ENCODE measurements around the gene SLC25A36. TPM values are rescaled to one million over a fixed set of nuclear protein-coding genes. Genes with fewer than 3 reads are reported as not detected.

The SLC25A36 gene
- total RNA-seq, 6 experiments from 2014 or later: 30.3 to 32.4 (median 30.9) TPM

DNA sequence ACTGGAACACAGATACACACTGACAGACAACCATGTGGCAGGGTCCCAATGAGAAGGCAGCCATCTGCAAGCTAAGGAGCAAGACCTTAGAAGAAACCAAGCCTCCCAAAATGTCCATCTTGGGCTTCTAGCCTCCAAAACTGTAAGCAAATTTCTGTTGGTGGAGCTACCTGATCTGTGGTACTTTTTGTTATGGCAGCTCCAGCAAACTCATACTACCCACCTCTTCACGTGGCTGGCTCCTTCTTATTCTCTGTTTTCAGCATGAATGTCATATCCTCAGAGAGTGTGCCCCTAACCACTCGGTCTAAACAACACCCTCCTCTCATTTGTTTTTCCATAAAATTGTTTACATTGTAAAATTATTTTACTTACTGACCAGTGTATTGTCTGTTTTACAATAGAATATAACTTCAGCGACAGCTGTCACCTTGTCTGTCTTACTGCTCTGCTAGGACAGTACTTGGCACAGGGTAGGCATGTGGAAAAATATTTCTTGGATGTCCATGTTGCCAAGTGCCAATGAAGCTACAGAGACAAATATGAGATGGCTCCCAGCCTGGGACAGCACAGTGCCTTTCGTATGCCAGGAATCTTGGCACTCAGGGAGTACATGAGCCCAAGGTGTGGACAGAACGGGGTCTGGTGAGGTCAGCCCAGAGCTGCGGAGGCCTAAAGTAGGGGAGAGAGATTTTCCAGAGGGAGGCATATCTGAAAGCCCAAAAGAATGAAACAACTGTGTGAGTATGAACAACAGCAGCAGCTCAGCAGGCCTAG is 17.4 kb upstream of the SLC25A36 start:
- Mint-ChIP-seq H3K4me3 (no peak overlapping the region), H3K27ac (no peak overlapping the region), H3K36me3 (ENCODE audit: low read depth) (no peaks in the 10 kb centered on the region), H3K4me1 (ENCODE audit: low read depth) (no peaks in the 10 kb centered on the region), H3K9me3 (no peaks in the 10 kb centered on the region), H3K27me3 (ENCODE audit: insufficient read depth) (peaks cover 15% of the 10 kb centered on the region; the same call in 1 of the 2 replicates)
- TF ChIP-seq, protein P1, sequence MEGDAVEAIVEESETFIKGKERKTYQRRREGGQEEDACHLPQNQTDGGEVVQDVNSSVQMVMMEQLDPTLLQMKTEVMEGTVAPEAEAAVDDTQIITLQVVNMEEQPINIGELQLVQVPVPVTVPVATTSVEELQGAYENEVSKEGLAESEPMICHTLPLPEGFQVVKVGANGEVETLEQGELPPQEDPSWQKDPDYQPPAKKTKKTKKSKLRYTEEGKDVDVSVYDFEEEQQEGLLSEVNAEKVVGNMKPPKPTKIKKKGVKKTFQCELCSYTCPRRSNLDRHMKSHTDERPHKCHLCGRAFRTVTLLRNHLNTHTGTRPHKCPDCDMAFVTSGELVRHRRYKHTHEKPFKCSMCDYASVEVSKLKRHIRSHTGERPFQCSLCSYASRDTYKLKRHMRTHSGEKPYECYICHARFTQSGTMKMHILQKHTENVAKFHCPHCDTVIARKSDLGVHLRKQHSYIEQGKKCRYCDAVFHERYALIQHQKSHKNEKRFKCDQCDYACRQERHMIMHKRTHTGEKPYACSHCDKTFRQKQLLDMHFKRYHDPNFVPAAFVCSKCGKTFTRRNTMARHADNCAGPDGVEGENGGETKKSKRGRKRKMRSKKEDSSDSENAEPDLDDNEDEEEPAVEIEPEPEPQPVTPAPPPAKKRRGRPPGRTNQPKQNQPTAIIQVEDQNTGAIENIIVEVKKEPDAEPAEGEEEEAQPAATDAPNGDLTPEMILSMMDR (IDR thresholded peaks at IDR 0.05): no peak
- no peak for DNase-seq

DNA sequence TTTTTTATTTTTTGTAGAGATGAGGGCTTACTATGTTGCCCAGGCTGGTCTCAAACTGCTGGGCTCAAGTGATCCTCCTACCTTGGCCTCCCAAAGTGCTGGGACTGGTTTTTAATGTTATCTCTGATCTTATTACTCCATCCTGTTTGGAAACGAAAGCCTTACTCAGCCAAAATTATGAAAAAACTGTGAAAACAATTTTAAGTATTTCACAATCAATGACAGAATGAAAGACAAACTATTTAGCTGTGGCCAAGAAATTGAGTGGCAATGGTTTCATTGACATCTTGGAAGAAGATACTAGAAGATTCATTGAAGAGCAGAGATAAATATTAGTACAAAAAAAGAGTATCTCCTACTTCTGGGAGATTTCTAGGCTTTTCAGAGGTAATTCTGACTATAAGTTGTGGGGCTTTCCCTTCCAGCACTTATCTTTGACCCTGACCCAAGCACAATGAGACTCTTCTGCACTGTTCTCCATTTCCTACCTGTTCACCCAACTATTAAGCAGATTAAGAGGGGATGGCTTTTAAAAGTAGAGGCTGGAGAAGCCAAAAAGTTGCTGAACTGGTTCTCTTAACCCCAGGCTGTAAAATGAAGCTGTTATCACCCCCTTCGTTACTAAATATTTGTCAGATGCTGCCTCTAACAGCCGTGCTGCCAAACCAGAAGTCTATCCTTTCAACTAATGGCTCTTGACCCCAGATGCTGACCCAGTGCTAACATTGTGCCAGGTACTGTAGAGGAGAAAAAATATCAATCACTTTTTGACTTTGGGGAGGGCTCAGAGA is 14.2 kb upstream of the SLC25A36 start:
- Mint-ChIP-seq H3K27ac (no peak overlapping the region), H3K4me1 (ENCODE audit: low read depth) (peaks cover 15% of the 10 kb centered on the region), H3K4me3 (no peak overlapping the region), H3K9me3 (no peaks in the 10 kb centered on the region), H3K36me3 (ENCODE audit: low read depth) (no peaks in the 10 kb centered on the region), H3K27me3 (ENCODE audit: insufficient read depth) (peaks cover 9% of the 10 kb centered on the region; the same call in 1 of the 2 replicates)
- DNase-seq: no peak
- TF ChIP-seq, protein P1 (IDR thresholded peaks at IDR 0.05): no peak

DNA sequence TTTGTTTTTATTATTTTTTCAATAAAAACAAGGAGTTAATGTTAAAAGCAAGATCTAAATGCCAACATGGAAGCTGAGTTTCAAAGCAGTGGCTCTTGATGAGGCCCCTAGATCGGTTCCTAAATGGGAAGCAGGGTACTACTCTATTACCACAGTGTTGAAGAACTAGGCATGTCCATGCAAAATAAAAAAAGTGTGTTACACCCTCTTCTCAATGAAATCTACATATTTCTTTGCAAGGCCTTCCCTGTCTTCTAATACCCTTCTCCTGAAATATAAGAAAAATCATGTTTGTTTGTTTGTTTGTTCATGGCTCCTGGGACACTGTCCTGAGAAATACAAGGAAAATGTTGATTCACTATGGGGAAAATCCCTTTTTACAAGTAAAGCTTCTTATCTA is 12.2 kb upstream of the SLC25A36 start:
- Mint-ChIP-seq H3K9me3 (no peaks in the 10 kb centered on the region), H3K36me3 (ENCODE audit: low read depth) (no peaks in the 10 kb centered on the region), H3K27ac (no peak overlapping the region), H3K4me1 (ENCODE audit: low read depth) (peaks cover 15% of the 10 kb centered on the region), H3K27me3 (ENCODE audit: insufficient read depth) (peaks cover 11% of the 10 kb centered on the region; the same call in 1 of the 2 replicates), H3K4me3 (no peak overlapping the region)
- DNase-seq: no peak
- TF ChIP-seq, protein P1 (IDR thresholded peaks at IDR 0.05): no peak

DNA sequence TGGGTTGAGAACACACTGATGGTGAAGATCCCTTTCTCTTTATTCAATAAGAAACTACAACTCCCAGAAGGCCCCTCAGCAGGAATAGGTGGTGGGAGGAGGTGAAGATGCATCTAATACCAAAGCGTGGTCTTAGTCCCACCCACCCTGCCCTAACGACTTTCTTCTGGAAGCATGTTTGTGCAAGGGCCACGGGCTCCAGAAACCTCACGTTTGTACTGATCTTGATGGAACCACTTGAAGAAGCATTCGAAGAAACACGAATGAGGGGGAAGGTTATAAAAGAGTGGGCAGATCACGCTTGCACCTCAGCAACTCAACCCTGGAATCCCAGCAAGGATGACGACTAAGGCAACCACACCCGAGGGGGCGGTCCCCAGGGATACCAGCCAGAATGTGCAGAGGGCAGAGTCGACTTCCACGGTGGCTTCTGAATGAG is 10.6 kb upstream of the SLC25A36 start:
- TF ChIP-seq, protein P1 (IDR thresholded peaks at IDR 0.05): no peak
- Mint-ChIP-seq H3K36me3 (ENCODE audit: low read depth) (no peaks in the 10 kb centered on the region), H3K27me3 (ENCODE audit: insufficient read depth) (peaks cover 13% of the 10 kb centered on the region; the same call in 1 of the 2 replicates), H3K4me3 (no peak overlapping the region), H3K4me1 (ENCODE audit: low read depth) (peaks cover 15% of the 10 kb centered on the region), H3K9me3 (no peaks in the 10 kb centered on the region; the same call in 1 of the 2 replicates), H3K27ac (no peak overlapping the region)
- DNase-seq: no peak

DNA sequence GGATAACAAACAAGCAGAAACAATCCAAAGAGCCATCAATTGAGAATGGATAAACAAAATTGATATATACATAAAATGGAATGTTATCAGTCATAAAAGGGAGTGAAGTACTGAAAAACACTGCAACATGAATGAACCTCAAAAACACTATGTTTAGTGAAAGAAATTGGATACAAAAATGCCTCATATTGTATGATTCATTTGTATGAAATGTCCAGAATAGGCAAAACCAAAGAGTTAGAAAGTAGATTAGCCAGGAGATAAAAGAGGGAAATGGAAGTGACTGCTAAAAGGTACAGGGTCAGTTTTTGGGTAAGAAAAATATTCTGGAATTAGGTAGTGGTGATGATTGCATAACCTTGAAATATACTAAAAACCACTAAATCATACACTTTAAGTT is 9.8 kb upstream of the SLC25A36 start:
- DNase-seq: no peak
- Mint-ChIP-seq H3K27me3 (ENCODE audit: insufficient read depth) (peaks cover 16% of the 10 kb centered on the region; the same call in 1 of the 2 replicates), H3K9me3 (no peaks in the 10 kb centered on the region; the same call in 1 of the 2 replicates), H3K27ac (no peak overlapping the region), H3K4me3 (no peak overlapping the region), H3K4me1 (ENCODE audit: low read depth) (peaks cover 15% of the 10 kb centered on the region), H3K36me3 (ENCODE audit: low read depth) (no peaks in the 10 kb centered on the region)
- TF ChIP-seq, protein P1 (IDR thresholded peaks at IDR 0.05): no peak

Measured in HFFc6 (cell line).